Ishikawa (cell line): ENCODE measurements around the gene NTN1.

Source experiments
- CEBPB ChIP-seq: IDR thresholded peaks from 2 replicates; pipeline ENCODE4 v1.6.1; 2012
- EGR1 ChIP-seq: IDR thresholded peaks from 2 replicates; pipeline ENCODE4 v1.6.1; 2012
- EP300 ChIP-seq: IDR thresholded peaks from 2 replicates; pipeline ENCODE4 v1.6.1; 2012; ENCODE audit warnings: borderline replicate concordance
- TAF1 ChIP-seq: IDR thresholded peaks from 2 replicates; pipeline ENCODE4 v1.6.1; 2012; ENCODE audit warnings: low read depth, mild to moderate bottlenecking
- TEAD4 ChIP-seq: IDR thresholded peaks from 2 replicates; pipeline ENCODE4 v1.6.1; 2012
- YY1 ChIP-seq: IDR thresholded peaks from 2 replicates; pipeline ENCODE4 v1.6.1; 2012; ENCODE audit warnings: low read depth
- TF ChIP-seq, protein P1 (sequence below): IDR thresholded peaks from 2 replicates; pipeline ENCODE4 v1.6.1; 2012; ENCODE audit warnings: low read depth, mild to moderate bottlenecking

DNA sequence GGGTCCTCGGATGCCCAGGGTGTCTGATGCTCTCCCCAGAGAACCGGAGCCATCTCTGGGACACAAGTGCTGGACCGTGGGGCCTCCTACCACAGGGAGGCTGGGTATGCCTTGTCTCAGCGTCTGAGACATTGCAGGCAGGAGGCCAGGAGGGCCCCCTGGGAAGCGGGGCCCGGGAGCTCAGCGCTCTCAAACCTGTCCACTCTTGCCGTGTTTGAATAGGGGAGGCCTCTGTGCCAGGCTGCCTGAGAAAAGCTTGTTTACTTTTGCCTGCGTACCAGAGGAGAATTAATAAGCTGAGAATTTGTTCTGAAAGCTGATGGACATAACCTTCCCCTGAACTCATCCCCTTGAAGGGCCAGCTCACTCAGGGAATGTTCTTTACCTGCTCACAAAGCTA is 163.8 kb downstream of the NTN1 start:
- TF ChIP-seq CEBPB (no peak), TEAD4 (no peak), YY1 (no peak), EGR1 (no peak), TAF1 (no peak), EP300 (no peak)
- TF ChIP-seq, protein P1, sequence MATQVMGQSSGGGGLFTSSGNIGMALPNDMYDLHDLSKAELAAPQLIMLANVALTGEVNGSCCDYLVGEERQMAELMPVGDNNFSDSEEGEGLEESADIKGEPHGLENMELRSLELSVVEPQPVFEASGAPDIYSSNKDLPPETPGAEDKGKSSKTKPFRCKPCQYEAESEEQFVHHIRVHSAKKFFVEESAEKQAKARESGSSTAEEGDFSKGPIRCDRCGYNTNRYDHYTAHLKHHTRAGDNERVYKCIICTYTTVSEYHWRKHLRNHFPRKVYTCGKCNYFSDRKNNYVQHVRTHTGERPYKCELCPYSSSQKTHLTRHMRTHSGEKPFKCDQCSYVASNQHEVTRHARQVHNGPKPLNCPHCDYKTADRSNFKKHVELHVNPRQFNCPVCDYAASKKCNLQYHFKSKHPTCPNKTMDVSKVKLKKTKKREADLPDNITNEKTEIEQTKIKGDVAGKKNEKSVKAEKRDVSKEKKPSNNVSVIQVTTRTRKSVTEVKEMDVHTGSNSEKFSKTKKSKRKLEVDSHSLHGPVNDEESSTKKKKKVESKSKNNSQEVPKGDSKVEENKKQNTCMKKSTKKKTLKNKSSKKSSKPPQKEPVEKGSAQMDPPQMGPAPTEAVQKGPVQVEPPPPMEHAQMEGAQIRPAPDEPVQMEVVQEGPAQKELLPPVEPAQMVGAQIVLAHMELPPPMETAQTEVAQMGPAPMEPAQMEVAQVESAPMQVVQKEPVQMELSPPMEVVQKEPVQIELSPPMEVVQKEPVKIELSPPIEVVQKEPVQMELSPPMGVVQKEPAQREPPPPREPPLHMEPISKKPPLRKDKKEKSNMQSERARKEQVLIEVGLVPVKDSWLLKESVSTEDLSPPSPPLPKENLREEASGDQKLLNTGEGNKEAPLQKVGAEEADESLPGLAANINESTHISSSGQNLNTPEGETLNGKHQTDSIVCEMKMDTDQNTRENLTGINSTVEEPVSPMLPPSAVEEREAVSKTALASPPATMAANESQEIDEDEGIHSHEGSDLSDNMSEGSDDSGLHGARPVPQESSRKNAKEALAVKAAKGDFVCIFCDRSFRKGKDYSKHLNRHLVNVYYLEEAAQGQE: no peak
